GM18907 (cell line): ENCODE results near the gene CYTH3.

ENCODE experiments used
- ATAC-seq: cut with Tn5 transposase; IDR thresholded peaks from one replicate; pipeline ENCODE4 v1.9.1; 2021; ENCODE audit warnings: mild to moderate bottlenecking, moderate library complexity; ENCODE audit not compliant: unreplicated experiment

The CYTH3 gene

GRCh38 chr7:6168477-6168868 is 104.0 kb downstream of the CYTH3 start:
- ATAC-seq = no peak

- ATAC-seq = no peak
These were observed 104.6 kb downstream of the CYTH3 start for GRCh38 chr7:6167587-6168476.

DNA sequence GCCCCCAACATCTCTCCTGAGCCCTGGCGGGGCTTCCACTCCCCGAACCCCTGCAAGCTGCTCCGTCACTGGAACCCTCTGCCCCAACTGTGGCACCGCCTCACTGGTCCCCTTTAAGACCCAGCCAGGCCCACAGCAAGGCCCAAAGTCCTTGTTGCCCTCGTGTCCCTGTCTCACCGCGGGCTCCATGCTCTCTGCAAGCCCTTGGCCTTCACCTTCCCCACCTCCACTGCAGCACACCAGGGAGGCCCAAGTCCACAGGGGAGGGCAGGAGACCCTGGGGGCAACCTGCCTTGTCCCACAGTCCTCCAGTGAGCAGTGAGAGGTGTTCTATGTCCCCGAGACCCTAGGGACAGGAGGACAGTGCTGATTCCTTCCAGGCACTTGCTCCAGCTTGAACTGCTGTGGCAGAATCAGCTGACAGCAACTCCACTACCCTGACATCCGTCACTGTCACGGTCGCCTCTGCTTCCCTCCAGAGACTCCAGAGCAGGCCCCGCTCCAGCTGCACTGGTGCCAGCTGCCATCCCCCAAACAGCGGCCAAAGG is 105.3 kb downstream of the CYTH3 start:
- ATAC-seq = no peak

GRCh38 chr7:6166443-6166891 is 106.0 kb downstream of the CYTH3 start:
- ATAC-seq = no peak

DNA sequence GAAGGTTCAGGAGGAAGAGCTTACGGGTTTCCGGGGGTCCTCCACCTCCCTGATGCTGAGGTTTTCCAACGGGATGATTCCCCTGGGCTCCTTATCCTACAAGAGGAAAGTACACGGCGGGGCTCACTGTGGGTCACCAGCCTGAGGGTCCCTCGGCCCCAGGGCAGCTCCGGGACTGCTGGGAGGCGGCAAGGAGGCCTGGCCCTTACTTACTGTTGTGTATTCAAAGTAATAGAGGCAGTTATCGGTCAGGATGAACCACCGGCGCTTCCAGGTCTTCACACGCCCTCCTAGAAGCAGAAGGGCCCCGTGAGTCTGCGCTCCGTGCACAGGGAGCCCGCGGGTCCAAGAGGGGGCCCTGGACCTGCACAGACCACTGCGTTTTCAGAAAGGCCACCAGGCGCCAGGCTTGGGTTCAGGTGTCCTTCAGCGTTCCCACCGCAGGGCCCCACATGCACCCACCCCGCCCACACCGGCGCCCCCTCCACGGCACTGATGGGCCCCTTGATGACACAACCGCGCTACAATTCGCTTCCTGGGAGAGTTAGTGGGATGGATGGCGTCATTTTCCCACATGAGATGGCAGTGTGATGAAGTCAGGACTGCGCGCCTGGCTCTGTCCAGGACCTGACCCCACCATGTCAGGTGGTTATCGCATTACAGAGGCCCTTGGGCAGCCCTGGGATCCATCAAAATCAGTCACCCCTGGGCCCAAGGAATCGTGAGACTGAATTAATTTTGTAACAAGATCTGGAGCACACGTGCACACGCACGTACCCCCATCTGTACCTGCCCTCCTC is 106.7 kb downstream of the CYTH3 start:
- ATAC-seq = no peak

DNA sequence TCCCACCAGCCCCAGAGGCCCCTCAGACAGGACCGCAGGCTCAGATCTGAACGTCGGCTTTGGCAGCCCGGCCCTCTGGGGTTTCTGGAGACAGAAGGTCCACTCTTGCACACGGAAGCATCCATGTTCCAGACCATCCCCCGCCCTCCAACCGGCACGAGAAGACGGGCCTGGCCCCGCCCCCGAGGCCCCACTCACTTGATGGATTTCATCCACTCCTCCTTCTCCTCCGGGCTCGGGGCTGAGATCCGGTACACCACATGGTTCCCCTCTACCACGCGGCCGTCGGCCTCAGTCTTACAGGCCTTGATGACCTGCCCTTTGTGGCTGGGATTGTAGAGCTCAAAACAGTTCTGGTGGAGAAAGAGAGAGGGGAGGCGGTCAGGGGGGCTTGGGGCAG is 107.3 kb downstream of the CYTH3 start:
- no peak for ATAC-seq

DNA sequence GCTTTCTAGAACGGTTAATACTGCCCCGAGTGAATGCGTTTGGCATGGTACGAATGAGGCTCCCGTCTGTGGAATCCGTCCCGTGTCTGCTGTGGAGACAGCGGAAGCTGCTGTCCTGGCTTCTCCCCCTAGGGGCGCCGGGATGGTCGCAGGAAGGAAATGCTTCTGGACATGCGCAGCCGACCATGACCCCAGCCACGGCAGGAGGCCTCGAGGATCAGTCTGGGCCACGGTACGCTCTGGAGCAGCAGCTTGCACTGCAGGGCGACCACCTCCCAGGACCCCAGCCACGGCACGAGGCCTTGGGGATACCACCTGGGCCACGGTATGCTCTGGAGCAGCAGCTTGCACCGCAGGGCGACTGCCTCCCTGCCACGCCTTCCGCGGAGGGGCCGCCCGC is 107.9 kb downstream of the CYTH3 start:
- ATAC-seq = no peak

DNA sequence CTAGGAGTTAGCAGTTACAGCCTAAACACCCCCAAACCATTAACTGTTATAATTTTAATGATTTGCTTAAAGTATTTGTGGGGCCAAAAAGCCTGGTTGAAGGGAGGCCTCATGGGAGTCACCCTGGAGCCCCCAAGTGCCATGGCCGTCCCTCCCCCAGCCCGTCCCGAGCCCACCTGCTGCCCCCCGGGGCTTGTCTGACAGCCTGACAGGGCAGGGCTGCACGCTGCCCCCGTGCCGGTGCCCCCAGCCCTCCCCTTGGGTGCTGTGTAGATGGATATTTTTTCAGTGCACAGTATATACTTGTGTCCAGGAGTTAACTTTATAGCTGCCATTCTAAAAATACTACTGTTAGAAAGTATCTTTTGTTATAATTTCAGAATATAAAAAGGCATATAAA is 108.4 kb downstream of the CYTH3 start:
- no peak for ATAC-seq

- ATAC-seq = no peak
These were observed 109.0 kb downstream of the CYTH3 start for GRCh38 chr7:6163402-6163801.

DNA sequence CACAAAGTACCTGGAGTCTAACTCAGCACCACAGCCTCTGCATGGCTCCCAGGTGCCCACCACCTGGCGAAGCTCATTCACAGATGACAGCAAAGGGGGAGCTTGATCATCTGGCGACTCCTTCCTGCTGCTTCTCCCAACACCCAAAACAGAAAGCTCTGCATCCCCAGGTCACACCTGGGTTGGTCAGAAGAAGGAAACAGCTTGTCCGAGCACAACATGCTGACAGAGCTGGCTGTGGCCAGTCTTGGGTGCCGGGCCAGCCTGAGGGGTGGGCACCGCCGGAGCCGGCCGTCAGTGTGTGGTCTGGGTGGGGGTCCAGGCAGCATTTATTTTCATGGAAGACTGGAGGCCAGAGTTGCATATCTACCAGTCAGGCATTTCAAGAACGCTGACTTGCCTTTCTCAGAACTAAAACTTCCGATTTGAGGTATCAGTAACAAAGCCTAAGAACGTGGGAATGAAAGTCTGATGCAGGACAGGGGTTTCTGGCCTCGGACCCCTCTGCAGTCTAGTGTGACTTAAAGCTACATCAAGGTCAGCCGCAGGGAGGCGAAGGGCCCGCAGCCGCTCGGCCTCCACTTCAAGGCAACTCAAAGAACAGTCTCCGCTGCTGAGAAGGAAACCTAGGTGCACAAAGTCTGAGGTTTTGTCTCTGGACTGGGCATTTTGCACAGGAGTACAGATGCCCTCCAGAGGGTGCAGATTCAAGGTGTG is 109.6 kb downstream of the CYTH3 start:
- no peak for ATAC-seq

GRCh38 chr7:6162331-6162620 is 110.1 kb downstream of the CYTH3 start:
- no peak for ATAC-seq

GRCh38 chr7:6161463-6162330 is 110.7 kb downstream of the CYTH3 start:
- no peak for ATAC-seq

- ATAC-seq = no peak
These were observed 112.2 kb downstream of the CYTH3 start for GRCh38 chr7:6160191-6160623.

DNA sequence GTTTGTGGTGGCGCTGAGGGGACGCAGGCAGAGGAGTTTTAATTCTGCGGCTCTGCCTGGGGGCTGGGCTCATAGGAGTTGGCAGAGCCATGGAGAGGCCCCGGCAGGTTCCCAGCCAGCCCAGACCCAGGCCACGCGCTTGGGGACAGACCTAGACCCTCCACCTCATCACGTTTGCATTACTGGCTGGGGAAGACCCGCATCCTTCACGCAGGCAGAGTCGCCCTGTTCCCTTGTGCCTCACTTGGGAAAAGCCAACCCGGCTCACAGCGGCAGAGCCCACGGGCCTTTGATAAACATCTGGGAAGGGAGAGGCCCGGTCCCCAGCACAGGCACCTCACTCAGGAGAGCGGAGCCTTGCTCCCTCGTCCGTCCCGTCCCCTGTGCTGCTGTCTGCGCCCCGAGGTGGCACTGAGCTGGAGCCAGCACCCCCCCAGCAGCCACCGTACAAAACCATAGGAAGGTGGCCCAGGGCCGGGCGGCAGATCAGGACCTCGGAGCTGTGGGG is 112.8 kb downstream of the CYTH3 start:
- no peak for ATAC-seq

GRCh38 chr7:6159097-6159483 is 113.3 kb downstream of the CYTH3 start:
- ATAC-seq = no peak

DNA sequence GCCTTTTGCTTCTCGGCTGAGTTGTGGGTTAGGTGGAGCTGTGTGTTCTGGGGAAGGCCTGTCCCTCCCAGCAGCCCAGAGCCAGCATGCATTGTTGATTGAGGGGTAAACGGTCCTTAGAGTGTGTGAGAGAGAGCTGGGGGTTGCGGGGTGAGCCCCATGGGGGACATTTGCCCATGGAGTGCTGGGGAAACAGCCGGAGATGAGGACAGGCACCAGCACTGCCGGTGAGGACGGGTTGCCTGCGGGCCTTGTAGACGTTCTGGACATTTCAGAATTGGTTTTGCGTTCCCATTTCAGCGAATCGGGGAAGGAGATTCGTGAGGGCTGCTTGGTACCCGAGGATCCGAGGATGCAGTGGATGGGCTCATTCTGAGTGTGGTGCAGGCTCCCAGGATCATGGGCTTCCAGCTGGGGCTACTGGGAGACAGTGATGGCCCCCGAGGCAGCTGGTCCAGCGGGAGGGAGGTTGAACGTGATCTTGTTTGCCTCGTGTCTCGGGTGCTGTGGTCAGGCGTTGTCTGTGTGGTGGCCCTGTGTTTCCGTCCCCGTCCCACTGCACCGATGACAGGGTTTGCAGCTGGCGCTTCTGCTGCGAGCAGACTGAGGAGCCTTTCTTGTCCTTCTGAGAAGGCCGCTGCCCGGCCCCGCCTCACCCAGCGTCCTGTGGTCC is 113.9 kb downstream of the CYTH3 start:
- no peak for ATAC-seq

DNA sequence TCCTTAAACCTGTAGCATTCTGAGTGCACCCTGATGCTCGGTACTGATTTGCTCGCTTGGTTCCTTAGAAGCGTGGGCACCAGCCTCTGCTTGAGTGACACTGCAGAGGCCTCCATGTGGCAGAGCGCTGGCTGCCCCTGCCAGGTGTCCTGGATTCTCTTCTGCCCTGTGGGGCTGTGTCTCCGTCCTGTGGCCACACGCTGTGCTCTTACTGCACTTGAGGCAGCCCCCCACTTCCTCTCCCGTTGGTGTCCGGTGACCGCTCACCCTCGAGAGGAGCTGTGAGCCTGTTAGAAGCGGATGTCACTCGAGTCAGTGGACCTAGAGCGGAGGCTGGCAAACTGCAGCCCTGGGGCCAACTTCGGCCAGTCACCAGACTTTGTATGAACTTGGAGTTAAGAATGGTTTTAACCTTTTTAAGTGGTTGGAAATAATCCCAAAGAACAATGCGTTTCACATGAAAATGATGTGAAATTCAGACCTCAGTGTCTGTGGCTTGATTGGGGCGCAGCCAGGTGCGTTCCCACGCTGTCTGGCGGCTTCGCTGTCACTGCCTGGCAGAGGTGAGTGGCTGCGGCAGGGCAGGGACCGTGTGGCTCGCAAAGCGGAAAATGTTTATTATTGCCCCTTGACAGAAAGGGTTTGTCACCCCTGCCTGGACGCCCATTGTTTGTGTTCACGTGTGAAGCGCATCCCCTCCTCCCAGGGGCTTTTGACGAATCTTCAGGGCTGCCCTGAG is 114.6 kb downstream of the CYTH3 start:
- ATAC-seq = no peak

GRCh38 chr7:6156734-6157133 is 115.7 kb downstream of the CYTH3 start:
- ATAC-seq = no peak

- no peak for ATAC-seq
These were observed 116.8 kb downstream of the CYTH3 start for GRCh38 chr7:6155596-6155995.
